ENCODE measurements around the gene CHIT1. TPM values are rescaled to one million over a fixed set of nuclear protein-coding genes. Genes with fewer than 3 reads are reported as not detected.
A peak's percentile ranks its signal among the peaks of the same experiment; 100 is the strongest.

The CHIT1 gene
- polyA plus RNA-seq, 1 of the 3 experiments (the other 2 are of a cell fraction): not detected

GRCh38 chr1:203197625-203198024 lies 31.8 kb downstream of the CHIT1 start:
- DNase-seq: no peak
- no peak overlapping the region for H3K4me3 ChIP-seq (ENCODE audit: low read depth in 2 of 2, low read length in 1 of 2)
- H3K27me3 ChIP-seq (ENCODE audit: insufficient read depth): peaks cover 9% of the 10 kb centered on the region; the same call in 1 of the 2 replicates
- no peaks in the 10 kb centered on the region for H4K20me1 ChIP-seq (ENCODE audit: insufficient read depth)
- POLR2A ChIA-PET: no interaction called here
- 25% methylated on average over 3 of the region's 3 CpGs for WGBS (ENCODE audit: low lambda C conversion rate)
- H3K4me2 ChIP-seq: no peak overlapping the region
- CTCF ChIA-PET: no interaction called here
- H3K4me1 ChIP-seq (ENCODE audit: control insufficient read depth in 1 of 2, insufficient read depth in 2 of 2, low read depth in 1 of 2, low read length in 1 of 2): no peaks in the 10 kb centered on the region
- H3K9ac ChIP-seq: no peak overlapping the region
- H3F3A ChIP-seq (replicated peaks; ENCODE audit: insufficient read depth): no peaks in the 10 kb centered on the region
- H3K36me3 ChIP-seq (replicated peaks in 1 of 2; ENCODE audit: control insufficient read depth in 1 of 2, insufficient read depth in 2 of 2, low read length in 1 of 2): no peaks in the 10 kb centered on the region
- TF ChIP-seq FOSL2 (IDR thresholded peaks at IDR 0.05; ENCODE audit: borderline replicate concordance, low read depth) (peak; percentile 54), RCOR1 (IDR thresholded peaks at IDR 0.05; ENCODE audit: low read length) (no peak), MAX (IDR thresholded peaks at IDR 0.05; ENCODE audit: low read depth) (0 out of 2 replicates have a peak, but pooled peaks have one; percentile 11), USF1 (IDR thresholded peaks at IDR 0.05; ENCODE audit: borderline replicate concordance, low read depth) (peak; percentile 47; the same call in 1 of the 2 replicates), RAD21 (IDR thresholded peaks at IDR 0.05; ENCODE audit: low read length) (no peak), TCF12 (IDR thresholded peaks at IDR 0.05) (peak; percentile 31; the same call in 1 of the 2 replicates), JUND (IDR thresholded peaks at IDR 0.05) (peak; percentile 34; the same call in 1 of the 2 replicates)
- no peaks in the 10 kb centered on the region for H3K9me3 ChIP-seq
- no peaks in the 10 kb centered on the region for H3K9me2 ChIP-seq
- H2AFZ ChIP-seq (ENCODE audit: low read depth): no peak overlapping the region
- no peak overlapping the region for H3K27ac ChIP-seq (ENCODE audit: low read depth in 2 of 2, low read length in 1 of 2)
- no peaks in the 10 kb centered on the region for H3K79me2 ChIP-seq (ENCODE audit: insufficient read depth)

DNA sequence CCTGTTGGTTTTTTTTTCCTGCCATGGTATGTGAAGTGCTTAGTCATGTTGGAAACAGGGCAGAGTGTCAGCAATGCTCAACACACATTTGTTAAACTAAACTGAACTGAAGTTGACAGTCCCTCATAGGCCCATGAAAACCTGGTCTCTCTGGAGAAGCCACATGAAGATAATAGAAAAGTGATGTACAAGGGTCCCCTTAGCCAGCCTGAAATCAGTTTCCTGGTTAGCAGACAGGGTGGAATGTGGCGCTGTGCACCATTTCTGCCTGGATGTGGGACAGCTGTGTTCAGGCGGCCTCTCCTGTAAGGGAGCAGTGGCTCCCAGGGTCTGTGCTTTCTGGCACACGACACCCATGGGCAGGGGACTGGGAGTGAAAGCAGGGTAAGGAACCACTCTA lies 33.1 kb downstream of the CHIT1 start:
- Histone ChIP-seq H3K9me2 (no peaks in the 10 kb centered on the region), H3K79me2 (ENCODE audit: insufficient read depth) (no peaks in the 10 kb centered on the region), H3K36me3 (replicated peaks in 1 of 2; ENCODE audit: control insufficient read depth in 1 of 2, insufficient read depth in 2 of 2, low read length in 1 of 2) (no peaks in the 10 kb centered on the region), H3K9me3 (no peaks in the 10 kb centered on the region), H3K27me3 (ENCODE audit: insufficient read depth) (0 out of 2 replicates have a peak, but pooled peaks cover 9% of the 10 kb centered on the region), H3F3A (replicated peaks; ENCODE audit: insufficient read depth) (no peaks in the 10 kb centered on the region), H3K4me3 (ENCODE audit: low read depth in 2 of 2, low read length in 1 of 2) (no peak overlapping the region), H3K27ac (ENCODE audit: low read depth in 2 of 2, low read length in 1 of 2) (no peak overlapping the region), H3K4me1 (ENCODE audit: control insufficient read depth in 1 of 2, insufficient read depth in 2 of 2, low read depth in 1 of 2, low read length in 1 of 2) (no peaks in the 10 kb centered on the region), H2AFZ (ENCODE audit: low read depth) (no peak overlapping the region), H3K9ac (no peak overlapping the region), H4K20me1 (ENCODE audit: insufficient read depth) (no peaks in the 10 kb centered on the region), H3K4me2 (no peak overlapping the region)
- DNase-seq: no peak
- 60% methylated on average over 1 of the region's 3 CpGs for WGBS (ENCODE audit: low lambda C conversion rate)
- ChIA-PET CTCF (interaction anchor here (1.0 to 1.2 kb wide), 2 partner anchors 20 to 78 kb away, joined by 3 read pairs; no protein-coding TSS in a partner anchor), POLR2A (no interaction called here)
- no peak for TF ChIP-seq RAD21 (IDR thresholded peaks at IDR 0.05; ENCODE audit: low read length)
- no peak for TF ChIP-seq JUND (IDR thresholded peaks at IDR 0.05)
- TF ChIP-seq RCOR1 (IDR thresholded peaks at IDR 0.05; ENCODE audit: low read length): no peak
- no peak for TF ChIP-seq USF1 (IDR thresholded peaks at IDR 0.05; ENCODE audit: borderline replicate concordance, low read depth)
- no peak for TF ChIP-seq MEF2A (IDR thresholded peaks at IDR 0.05; ENCODE audit: borderline replicate concordance, low read depth)
- TF ChIP-seq ZBTB33 (IDR thresholded peaks at IDR 0.05; ENCODE audit: borderline replicate concordance, low read depth): no peak
- 0 out of 2 replicates have a peak, but pooled peaks have one; percentile 9 for TF ChIP-seq CTCF (IDR thresholded peaks at IDR 0.05)
